ENCODE measurements around the gene PARD3B.

The PARD3B gene

DNA sequence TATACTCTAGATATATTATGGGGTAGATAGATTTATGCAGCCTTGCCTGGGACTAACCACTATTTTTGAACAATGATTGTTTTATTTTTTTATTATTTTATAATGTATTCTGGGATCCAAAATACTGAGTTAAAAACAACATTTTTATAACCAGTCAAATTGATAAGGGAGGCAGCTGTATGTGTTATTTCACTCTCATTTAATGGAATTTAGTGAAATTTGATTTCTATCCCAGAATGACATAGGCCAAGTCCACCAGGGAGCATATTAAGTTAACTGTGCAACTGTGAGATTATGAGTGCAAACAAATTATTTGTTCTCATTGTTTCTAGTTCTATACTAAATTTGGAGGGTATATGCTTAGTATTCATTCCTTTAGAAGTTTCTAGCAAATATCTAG lies 583.5 kb downstream of the PARD3B start:
- DNase-seq (ENCODE audit: low spot score) = no peak

DNA sequence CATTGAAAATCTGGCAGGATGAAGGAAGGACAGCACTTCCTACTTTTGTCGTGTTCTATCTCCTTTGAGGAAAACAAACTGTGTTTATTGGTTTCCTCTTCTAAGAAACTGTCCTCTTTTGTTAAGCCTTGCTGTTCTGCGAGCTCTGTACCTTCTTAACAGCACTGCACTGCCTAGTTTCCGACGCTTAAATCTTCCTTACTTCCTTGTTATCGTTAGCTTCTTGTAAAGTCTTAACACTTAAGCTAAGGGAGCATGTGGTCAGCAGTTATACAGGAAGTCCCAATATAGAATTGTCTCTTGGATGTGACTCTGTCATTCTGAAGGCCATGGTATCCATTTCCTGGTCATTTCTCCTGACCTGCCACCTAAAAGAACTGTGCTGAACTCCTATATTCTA lies 584.3 kb downstream of the PARD3B start:
- DNase-seq (ENCODE audit: low spot score) = no peak

DNA sequence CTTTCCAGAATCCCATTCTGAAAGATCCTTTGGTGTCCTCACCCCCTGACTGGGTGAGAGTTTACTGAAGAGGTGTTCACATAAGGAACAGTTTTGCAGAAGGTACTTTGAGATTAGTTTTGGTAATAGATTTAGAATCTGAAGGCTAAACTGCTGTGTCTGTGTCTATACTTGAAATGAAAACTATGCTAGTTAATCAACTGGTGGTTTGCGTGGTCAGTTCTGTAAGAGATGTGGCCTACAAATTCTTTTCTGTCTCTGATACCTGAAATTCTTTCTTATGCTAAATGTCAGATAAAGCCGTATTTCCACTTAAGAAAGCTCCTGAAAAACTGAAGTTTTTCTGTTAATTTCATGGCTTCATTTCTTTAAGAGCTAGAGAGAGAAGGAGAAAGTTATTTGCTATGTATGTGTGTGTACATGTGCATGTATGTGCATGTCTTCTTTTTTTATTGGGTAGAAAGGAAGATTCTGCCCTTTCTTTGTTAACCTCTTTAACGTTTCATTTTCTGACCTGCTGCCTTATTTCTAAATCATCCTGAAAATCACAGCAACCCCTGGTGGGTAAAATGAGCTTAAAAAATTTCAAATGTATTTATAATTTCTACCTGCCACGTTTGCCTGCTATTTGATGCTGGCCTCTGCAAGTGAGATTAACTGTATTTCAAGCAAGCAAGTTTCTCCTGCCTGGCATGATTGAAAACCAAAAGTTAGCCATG lies 585.0 kb downstream of the PARD3B start:
- no peak for DNase-seq (ENCODE audit: low spot score)

DNA sequence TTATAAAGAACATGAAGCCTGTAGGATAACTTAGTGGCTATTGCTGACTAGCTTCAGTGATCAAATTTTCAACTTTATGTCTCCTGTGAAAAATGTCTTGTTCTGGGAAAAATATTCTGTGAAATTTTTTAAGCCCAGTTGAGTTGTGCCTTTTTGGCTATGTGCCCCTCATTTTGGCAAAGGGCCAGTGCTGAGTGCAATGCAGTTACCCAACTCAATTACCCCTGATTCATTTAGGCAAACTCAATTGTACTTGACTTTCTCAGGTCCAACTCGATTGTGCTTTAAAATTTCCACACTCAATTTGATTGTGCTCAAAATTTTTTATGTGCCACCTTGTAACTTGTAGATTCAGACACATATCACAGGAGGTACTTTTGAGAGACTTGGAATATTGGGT lies 588.3 kb downstream of the PARD3B start:
- no peak for DNase-seq (ENCODE audit: low spot score)

DNA sequence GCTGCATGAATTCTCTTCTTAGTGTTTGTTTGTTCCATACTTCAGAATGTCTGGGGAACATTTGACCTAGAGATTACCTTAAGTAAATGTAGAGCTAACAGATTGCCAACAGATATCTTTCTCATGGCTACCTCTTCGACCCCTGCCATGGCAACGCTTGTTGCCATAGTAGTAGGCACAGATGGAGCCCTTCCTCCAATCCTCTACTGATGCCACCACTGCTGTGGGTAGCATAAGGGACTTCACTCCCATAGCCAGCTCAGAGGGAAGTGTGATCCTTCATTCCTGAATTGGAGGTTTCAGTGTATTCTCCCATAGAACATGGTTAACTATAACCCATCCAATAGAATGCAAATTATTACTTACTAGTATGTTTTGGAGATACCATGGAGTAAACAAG lies 593.5 kb downstream of the PARD3B start:
- no peak for DNase-seq (ENCODE audit: low spot score)

DNA sequence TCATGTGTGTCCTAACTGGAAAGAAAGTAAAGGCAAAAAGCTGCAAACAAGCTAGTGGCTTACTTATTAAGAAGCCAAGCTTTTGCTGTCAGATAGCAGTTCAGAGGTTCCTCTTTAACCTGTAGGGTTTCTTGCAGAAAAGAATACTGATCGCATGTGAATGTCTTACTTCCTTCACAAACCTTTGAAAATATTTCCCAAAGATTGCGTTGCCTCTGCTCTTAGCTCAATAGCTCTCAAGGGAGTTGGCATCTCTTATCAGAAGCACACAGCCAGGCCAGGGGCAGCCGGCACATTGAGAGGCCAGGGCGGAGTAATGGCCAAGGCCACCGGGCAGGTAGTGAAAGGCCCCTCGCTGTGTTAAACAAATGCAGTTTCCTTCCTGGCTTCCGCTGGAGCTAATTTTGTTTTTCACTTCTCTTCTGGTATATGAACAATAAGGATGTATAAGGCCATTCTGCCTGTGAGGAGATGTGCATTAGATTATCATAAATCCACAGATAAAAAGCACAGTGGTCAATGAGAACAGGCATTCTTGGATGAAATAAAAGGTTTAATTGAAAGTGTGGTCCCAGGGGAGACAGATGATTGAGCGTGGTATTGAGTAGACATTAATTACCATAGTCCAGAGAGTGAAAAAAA lies 594.7 kb downstream of the PARD3B start:
- DNase-seq (ENCODE audit: low spot score) = no peak

DNA sequence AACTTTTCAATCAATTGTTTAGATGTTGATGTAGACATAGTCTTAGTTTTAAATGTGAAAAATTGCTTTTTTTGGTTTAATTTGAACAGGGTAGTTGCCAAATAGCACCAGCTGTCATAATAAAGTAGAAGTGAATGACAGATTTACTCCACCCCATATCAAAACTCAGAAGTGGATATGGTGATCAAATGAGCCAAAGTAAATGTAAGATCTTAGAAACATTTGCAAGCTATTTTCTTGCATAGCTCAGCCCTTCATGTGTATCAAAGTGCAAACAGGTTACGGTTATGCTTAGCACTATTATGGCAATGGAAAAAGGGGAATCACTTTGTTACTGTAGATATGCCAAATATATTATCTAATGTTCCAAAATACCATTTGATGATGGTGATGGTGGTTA lies 596.1 kb downstream of the PARD3B start:
- no peak for DNase-seq (ENCODE audit: low spot score)

DNA sequence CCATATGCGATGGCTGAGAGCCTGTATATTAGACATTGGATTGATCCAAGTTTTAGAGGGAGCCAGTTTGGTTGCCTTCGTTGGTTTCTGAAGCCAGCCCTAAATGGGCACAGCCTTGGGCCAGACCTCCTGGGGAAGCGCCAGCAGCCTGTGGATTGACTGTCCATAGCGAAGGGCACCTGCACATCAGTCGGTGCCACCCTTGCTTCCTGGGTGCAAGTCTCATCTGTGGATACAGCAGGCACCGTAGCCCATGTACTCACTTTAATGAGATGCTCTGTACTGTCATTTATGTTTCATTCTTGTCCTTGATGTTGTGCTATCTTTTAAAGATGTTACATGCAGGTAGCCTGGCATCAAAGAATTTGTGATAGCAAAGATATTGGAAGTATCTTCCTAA lies 600.6 kb downstream of the PARD3B start:
- DNase-seq (ENCODE audit: low spot score) = no peak

DNA sequence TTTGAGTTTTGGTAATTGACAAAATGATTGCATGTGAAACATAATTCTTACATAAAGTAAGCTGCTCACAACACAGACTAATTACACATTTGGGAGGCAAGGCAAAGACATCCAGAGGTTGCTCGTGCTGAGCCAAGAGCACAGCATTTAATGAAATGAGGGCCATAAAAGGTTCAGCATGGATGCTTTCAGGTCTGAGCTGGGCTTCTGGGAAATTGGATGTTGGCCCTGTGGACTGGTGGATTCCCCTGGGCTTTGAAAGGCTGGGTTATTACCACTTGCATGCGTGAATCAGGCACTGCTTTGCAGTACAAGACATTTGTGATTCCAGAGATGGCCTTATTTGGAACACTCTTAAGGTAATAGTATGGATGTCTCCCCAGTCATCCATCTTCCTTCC lies 603.5 kb downstream of the PARD3B start:
- DNase-seq (ENCODE audit: low spot score) = no peak

DNA sequence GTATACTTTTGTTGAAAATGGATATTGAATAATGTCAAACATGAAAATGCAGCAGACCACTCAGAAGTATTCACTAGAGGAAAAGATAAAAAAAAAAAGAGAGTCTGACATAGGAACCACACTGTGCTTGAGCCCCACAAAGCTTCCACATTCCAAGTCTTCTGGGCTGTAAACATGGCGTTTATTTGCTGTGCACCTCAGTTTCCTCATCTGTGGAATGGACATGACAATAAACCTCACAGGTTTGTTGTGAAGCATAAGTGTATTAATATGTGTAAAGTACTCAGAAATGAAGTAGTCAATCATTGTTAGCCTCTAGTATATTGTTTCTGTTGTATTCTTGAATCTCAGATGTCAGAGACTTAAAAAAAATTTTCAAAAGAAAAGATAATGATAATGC lies 611.2 kb downstream of the PARD3B start:
- no peak for DNase-seq (ENCODE audit: low spot score)

DNA sequence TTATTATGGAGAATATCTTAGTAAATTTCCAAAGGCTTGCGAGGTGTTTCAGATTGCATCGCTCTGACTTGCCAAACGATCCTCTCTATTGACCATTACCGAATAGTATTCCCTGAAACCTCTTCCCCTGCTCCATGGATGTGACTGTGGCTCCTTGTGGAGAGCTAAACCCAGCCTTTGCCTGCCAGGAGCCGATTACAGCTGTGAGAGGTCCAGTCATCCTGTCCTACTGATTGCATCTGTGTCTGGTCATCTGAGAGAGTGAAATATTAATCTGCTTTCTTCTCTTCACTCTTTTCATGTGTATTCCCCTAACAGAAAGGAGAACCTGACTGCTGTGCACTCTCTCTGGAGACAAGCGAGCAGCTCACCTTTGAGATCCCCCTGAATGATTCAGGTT lies 613.1 kb downstream of the PARD3B start:
- DNase-seq (ENCODE audit: low spot score) = no peak

DNA sequence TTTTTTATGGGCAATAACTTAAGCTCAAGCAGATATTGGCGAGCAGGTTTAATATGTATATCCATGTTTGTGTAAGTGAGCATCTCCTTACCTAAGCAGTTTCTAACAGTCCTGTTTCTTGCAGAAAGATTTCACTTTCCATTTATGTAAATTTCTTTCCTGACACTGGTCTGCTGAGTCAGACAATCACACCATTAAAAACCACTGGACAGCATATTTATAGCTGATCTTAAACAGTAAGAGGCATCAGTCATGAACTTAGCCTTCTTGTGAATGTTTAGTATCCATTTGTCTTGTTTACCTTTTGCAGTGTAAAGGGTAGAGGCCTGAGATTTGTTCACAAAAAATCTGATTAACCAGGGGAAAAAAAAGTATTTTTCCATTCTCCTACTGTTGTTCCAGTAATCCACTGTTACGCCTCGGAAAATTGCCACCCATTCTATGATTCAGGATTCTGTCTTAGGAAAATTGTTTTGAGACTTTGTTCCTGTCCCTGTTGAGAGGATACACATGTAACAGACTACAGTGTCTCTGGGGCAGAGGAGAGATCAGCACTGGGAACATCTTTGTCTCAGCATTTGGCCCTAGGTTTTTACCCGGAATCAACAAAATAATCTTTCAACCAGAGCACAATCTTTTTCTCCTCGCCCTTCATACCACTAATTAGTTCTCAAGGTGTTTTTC lies 616.0 kb downstream of the PARD3B start:
- DNase-seq (ENCODE audit: low spot score) = no peak

DNA sequence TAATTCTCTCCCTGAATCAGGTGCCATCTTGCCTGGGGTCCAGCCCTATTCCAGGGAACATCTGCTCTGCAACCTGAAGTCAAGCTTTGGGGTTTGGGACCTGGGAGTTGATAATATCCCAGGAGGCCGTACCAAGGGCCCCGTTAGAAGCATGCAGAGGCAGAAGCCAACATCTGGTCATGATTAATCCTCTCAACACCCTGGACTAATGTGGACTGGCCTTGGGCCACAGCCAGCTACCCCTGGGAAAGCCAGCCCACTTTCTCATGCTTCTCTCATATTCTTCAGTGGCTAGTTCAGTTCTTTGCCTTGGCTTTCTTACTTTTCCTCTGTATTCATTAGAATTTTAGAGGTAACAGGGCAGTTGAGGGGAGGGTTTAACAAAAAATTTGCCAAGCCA lies 621.5 kb downstream of the PARD3B start:
- DNase-seq (ENCODE audit: low spot score) = no peak

DNA sequence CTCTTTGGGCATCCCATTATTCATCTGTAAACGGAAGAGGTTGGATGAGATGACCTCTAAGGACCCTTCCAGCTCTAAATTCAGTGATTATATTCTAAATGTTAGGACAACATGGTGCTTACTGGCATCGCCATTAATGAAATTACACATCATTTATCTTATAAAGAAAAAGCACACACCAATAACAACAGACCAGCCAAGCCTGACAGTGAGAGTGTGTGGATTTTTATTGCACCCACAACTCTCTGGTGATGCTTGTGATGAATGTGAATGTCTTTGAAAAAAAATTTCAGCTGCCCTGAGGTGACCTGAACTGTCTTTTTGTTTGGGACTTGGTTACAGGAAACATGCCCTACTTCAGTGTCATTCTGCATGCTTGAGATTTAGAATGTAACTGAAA lies 623.7 kb downstream of the PARD3B start:
- no peak for DNase-seq (ENCODE audit: low spot score)

DNA sequence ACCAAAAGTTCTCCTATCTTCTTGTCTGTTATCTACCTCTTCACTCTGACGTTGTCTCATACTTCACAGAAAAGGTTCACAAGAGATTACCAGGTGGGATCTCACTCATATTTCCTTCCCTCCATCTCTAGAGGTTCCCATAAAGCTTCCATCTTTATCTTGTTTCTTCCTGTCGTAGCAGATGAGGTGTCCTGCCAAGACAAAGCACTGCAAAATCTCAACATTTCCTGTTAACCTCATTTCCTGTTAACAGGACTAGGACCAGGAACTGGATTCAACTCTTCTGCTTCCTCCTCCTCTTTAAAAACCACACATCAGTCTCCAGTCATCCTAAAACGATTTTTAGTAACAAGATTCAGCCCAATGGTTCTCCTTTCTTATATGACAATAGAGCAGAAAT lies 624.2 kb downstream of the PARD3B start:
- DNase-seq (ENCODE audit: low spot score) = no peak

DNA sequence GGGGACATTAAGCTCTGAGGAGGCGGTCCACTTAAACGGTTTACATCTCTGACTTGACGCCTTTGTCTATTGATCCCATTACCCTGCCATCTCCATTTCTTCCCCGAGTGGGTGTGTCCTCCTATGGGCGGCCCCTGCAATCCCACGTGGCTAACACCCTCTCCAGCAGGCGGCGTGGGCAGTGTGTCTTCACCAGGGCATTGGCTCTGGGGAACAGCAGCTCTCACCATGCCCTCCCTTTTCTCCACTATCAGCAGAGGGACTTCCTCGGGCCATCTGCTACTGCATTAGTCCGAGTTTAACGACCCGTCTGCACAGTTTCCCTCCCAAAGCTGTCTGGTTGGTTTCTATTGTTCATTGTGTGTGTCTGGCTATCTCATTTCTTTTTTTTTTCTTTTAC lies 625.1 kb downstream of the PARD3B start:
- DNase-seq (ENCODE audit: low spot score) = no peak

DNA sequence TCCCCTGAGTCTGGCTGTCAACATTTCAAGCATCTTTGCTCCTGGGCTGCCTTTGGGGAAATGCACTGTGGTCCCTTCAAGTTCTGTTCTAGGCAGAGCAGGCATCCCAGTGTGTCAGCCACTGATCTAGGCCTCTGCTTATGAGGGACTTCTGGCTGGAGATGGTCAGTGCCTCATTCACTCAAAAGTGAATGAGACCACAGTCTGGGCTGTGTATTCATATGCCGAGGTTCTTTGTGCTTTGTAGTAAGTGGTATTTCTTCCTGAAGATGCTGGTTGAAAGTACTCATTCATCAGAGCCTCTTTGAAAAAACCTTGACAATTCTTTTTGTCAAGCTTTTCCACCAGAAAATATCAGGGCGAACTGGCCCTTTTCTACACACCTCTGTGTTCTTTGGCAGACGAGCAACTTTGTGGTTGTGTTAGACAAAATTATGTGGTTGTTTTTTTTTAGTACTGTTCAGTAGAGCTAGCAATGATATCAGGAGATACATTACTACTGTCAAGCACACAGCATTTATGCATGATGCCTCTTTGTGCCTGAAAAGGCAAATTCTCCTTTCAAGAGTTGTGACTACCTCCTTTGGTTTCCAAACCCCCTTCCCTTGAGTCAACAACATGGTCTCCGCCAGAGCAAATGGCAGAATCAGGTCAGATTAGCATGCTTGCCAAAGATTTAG lies 626.1 kb downstream of the PARD3B start:
- no peak for DNase-seq (ENCODE audit: low spot score)

DNA sequence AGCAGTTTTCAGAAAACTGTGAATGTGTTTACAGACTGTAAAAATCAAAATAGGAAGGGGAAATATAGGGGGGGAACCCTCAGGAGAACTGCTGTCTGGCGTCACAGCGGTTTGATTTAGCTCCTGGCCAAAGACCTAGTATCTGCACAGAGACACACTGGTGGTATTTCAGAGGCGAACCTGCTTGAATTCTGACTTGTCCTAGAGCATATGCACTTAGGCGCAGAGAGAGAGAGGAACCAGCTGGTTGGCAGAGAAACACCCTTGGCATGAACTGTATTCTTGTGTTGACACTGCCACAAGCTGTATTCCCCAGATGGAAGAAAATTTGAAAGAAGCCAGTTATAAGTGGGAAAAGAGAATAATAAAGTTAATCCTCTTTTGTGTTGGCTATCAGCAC lies 630.6 kb downstream of the PARD3B start:
- DNase-seq (ENCODE audit: low spot score) = no peak

DNA sequence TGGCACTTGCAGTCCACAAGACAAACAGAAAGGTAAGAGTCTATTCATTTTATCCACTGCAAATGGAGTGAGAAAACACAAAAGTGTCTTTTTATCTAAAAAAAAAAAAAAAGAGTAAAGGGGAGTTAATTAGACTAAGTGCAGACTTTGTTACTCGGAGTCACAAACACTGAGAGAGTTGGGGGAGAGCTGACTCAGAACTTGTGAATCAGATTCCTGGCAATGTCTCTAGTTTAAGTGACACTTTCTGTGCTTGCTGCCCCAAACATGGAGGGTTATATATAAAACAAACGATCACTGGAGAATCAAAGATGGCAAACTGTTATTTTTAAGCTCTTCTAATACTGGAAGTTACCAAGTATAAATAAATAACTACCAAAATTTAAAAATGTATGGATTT lies 631.3 kb downstream of the PARD3B start:
- DNase-seq (ENCODE audit: low spot score) = no peak

DNA sequence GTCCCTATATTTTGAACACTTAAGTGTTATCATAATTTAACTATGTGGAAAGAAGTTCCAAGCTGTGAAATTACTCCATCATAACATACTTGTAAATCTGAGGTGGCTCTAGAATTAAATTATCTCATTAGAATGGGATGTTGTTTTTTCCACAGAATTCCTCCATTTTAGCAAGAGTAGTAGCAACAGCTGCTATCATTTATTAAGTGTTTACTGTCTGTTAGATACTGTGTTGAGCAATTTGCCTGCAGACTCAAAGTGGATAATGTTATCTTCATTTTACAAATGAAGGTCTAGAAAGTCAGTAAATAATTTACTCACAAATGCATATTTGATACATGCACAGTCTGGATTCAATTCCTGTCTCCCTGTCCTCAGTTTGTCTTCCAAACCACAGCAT lies 632.3 kb downstream of the PARD3B start:
- DNase-seq (ENCODE audit: low spot score) = no peak

DNA sequence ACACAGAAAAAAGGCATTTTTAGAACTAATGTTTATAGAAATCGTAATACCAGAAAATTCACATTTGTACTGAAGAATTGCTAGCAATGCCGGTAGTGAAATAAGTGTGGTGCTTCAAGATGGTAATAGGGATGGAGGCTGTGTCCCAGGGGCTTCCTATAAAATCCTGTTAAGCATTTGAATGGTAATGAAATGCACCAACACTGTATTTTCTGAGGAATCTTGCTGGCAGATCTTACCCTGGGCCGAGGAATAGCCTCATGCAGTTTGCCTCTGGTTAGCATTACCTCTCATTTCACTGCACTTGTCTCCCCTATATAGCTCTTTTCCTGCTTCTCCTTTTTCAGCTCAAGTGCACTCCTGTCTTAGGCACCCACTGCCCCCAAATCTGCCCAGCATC lies 635.5 kb downstream of the PARD3B start:
- no peak for DNase-seq (ENCODE audit: low spot score)

DNA sequence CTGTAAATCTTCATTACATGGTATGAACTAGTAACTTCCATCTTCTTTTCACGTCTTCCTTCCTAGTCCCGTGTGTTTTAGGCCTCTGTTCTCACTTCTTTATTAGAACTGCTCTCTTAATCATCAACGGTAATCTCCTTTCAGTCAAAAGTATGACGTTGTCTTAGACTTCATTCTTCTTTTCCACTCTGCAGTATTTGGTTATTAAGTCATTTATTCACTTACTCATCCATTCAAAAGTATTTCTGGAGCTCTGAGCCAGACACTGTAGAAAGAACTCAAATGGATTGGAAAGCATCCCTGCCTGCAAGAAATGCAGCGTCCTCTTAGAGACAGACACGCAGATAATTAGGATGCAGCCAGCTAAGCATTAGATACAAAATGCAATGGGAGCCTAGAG lies 642.5 kb downstream of the PARD3B start:
- DNase-seq (ENCODE audit: low spot score) = no peak
